Upper lobe of left lung (tissue), 6 donors: Measurements from ENCODE around the gene LACTB. TPM values are rescaled to one million over a fixed set of nuclear protein-coding genes. Genes with fewer than 3 reads are reported as not detected.
A peak's percentile ranks its signal among the peaks of the same experiment; 100 is the strongest.

Source experiments
- ATAC-seq, 2 donors: fragments of 200-7000 bp; cut with Tn5 transposase; one replicate each; pipeline ENCODE4 v1.9.1; 2022; ENCODE audit warnings: mild to moderate bottlenecking in 2 of 2, moderate library complexity in 2 of 2; ENCODE audit not compliant: low FRiP score in 2 of 2
- DNase-seq, 2 donors: peaks; one replicate each; pipeline ENCODE4 v3.0.0-alpha.2; 2019 to 2020
- H3K27ac ChIP-seq, 4 donors: fragments of 200-600 bp; sonication (generic); one replicate each; pipeline ENCODE4 v1.5.1; 2016 to 2019
- H3K27me3 ChIP-seq, 4 donors: fragments of 200-600 bp; sonication (generic); one replicate each; pipeline ENCODE4 v1.5.1; 2017 to 2019
- H3K36me3 ChIP-seq, 4 donors: fragments of 200-600 bp; sonication (generic); one replicate each; pipeline ENCODE4 v1.5.1; 2016 to 2019
- H3K4me1 ChIP-seq, 4 donors: fragments of 200-600 bp; sonication (generic); one replicate each; pipeline ENCODE4 v1.5.1; 2018 to 2019
- H3K4me3 ChIP-seq, 4 donors: fragments of 200-600 bp; sonication (generic); one replicate each; pipeline ENCODE4 v1.5.1; 2017 to 2019; ENCODE audit warnings: mild to moderate bottlenecking in 2 of 4, moderate library complexity in 1 of 4
- H3K9me3 ChIP-seq, 4 donors: fragments of 200-600 bp; sonication (generic); one replicate each; pipeline ENCODE4 v1.5.1; 2018 to 2019
- EP300 ChIP-seq, 4 donors: sonication (generic); formaldehyde crosslinking; IDR thresholded peaks; one replicate each; pipeline ENCODE4 v1.5.1; 2017; ENCODE audit warnings: antibody characterized with exemption in 4 of 4, control low read depth in 2 of 4
- POLR2A ChIP-seq, 4 donors: fragments of 450-650 bp; IDR thresholded peaks; one replicate each; pipeline ENCODE4 v1.5.1; 2016 to 2017; ENCODE audit warnings: antibody characterized with exemption in 4 of 4, mild to moderate bottlenecking in 2 of 4
- POLR2AphosphoS5 ChIP-seq, 2 donors: sonication (generic); formaldehyde crosslinking; IDR thresholded peaks; one replicate each; pipeline ENCODE4 v1.5.1; 2017; ENCODE audit warnings: antibody characterized with exemption in 2 of 2
- WGBS, 2 donors: methylation state at CpG; one replicate each; pipeline ENCODE4 v1.1.5; 2017 to 2018; 5-methylcytosine and 5-hydroxymethylcytosine counted together
- total RNA-seq, 6 donors: library from RNA; depleted of rRNA in 4 of 6; stranded (reverse); fragments of >200 nt in 4 of 6; gene quantifications; one replicate each; pipeline versions ENCODE4 v1.1.0 to v1.2.1, GENCODE V29; 2016 to 2021
- TF ChIP-seq, protein P1 (sequence below), 6 experiments: fragments of 450-650 bp in 4 of 6; fragments of 200-600 bp in 2 of 6; sonication (generic) in 2 of 6; IDR thresholded peaks; one replicate each; pipeline ENCODE4 v1.5.1; 2016 to 2019; ENCODE audit warnings: antibody characterized with exemption in 6 of 6
- donor health status: DM: no; HTN: no; CAD: no; lungs with moderate emphysema.
- donor health status: DM: no; HTN: yes; CAD: no; lungs with severe emphysema.

The LACTB gene
- total RNA-seq, 6 donors from 2014 or later, result 18.4 to 31.5 (median 23.1) TPM

DNA sequence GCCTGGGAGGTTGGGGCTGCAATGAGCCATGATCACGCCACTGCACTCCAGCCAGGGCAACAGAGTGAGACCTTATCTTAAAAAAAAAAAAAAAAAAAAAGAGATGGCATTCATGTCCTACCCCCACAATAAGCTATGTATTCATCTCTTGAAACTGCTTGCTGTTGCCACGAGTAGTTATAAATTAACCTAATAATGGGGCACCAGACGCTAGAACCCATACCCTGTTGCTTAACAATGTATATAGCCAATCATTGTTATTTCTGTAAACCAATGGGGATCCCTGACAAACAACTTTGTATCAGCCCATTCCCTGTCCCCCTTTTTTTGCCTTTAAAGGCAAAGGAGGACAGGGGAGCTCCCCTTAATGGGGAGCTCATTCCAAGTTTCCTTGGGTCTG lies 2.8 kb upstream of the LACTB start:
- TF ChIP-seq, protein P1, sequence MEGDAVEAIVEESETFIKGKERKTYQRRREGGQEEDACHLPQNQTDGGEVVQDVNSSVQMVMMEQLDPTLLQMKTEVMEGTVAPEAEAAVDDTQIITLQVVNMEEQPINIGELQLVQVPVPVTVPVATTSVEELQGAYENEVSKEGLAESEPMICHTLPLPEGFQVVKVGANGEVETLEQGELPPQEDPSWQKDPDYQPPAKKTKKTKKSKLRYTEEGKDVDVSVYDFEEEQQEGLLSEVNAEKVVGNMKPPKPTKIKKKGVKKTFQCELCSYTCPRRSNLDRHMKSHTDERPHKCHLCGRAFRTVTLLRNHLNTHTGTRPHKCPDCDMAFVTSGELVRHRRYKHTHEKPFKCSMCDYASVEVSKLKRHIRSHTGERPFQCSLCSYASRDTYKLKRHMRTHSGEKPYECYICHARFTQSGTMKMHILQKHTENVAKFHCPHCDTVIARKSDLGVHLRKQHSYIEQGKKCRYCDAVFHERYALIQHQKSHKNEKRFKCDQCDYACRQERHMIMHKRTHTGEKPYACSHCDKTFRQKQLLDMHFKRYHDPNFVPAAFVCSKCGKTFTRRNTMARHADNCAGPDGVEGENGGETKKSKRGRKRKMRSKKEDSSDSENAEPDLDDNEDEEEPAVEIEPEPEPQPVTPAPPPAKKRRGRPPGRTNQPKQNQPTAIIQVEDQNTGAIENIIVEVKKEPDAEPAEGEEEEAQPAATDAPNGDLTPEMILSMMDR (IDR thresholded peaks at IDR 0.05), result no peak
- TF ChIP-seq EP300 (IDR thresholded peaks at IDR 0.05), result no peak
- TF ChIP-seq POLR2AphosphoS5 (IDR thresholded peaks at IDR 0.05), result no peak
- TF ChIP-seq POLR2A (IDR thresholded peaks at IDR 0.05), result no peak
- ATAC-seq (no peak), DNase-seq (no peak)
- Histone ChIP-seq H3K27me3 (no peaks in the 10 kb centered on the region), H3K9me3 (peaks cover 0 to 13% (median 4%) of the 10 kb centered on the region in 4 donors), H3K4me3 (no peak overlapping the region), H3K36me3 (no peaks in the 10 kb centered on the region), H3K4me1 (peaks cover 6 to 14% (median 9%) of the 10 kb centered on the region in 4 donors), H3K27ac (no peak overlapping the region)
- WGBS, 2 donors, result 73 to 85% methylated on average over 3 of the region's 3 CpGs

GRCh38 chr15:63122002-63122875 lies 578 bp downstream of the LACTB start:
- H3K4me1 ChIP-seq, result peaks cover 6 to 14% (median 9%) of the 10 kb centered on the region in 4 donors
- 2 to 5% methylated on average over 8 to 19 of the region's 59 CpGs for WGBS, 2 donors
- no peaks in the 10 kb centered on the region for H3K27me3 ChIP-seq
- peak; percentile 63 to 84 for TF ChIP-seq POLR2AphosphoS5 (IDR thresholded peaks at IDR 0.05)
- TF ChIP-seq EP300 (IDR thresholded peaks at IDR 0.05), result no peak
- TF ChIP-seq, protein P1 (IDR thresholded peaks at IDR 0.05), result peak in 5 of 6 experiments; percentile 10 to 45 (median 33)
- peak in 3 of 4 donors; percentile 10 to 80 (median 53) for TF ChIP-seq POLR2A (IDR thresholded peaks at IDR 0.05)
- peak overlapping the region; percentile 84 to 99 (median 93) for H3K4me3 ChIP-seq
- ATAC-seq (peak; percentile 99 to 100), DNase-seq (peak; percentile 97 to 98)
- peaks cover 0 to 16% (median 4%) of the 10 kb centered on the region in 4 donors for H3K36me3 ChIP-seq
- H3K27ac ChIP-seq, result peak overlapping the region; percentile 94 to 99 (median 96)
- peaks cover 0 to 13% (median 4%) of the 10 kb centered on the region in 4 donors for H3K9me3 ChIP-seq

DNA sequence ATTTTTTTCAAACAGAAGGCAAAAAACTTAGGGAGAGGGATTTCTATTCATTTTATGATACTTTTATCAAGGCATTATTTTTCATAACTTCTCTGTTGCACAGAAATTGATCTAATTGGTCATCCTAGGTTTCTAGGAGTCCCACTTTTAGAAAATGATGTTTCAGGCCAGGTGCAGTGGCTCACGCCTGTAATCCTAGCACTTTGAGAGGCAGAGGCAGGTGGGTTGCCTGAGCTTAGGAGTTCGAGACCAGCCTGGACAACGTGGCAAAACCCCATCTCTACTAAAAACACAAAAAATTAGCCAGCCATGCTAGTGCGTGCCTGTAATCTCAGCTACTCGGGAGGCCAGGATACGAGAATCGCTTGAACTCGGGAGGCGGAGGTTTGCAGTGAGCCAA lies 2.8 kb downstream of the LACTB start:
- peaks cover 6 to 14% (median 9%) of the 10 kb centered on the region in 4 donors for H3K4me1 ChIP-seq
- TF ChIP-seq EP300 (IDR thresholded peaks at IDR 0.05), result no peak
- TF ChIP-seq POLR2A (IDR thresholded peaks at IDR 0.05), result no peak
- TF ChIP-seq, protein P1 (IDR thresholded peaks at IDR 0.05), result no peak
- TF ChIP-seq POLR2AphosphoS5 (IDR thresholded peaks at IDR 0.05), result no peak
- H3K36me3 ChIP-seq, result peaks cover 0 to 38% (median 5%) of the 10 kb centered on the region in 4 donors
- H3K9me3 ChIP-seq, result peaks cover 0 to 6% (median 2%) of the 10 kb centered on the region in 4 donors
- DNase-seq (no peak), ATAC-seq (no peak)
- H3K27ac ChIP-seq, result no peak overlapping the region
- H3K4me3 ChIP-seq, result no peak overlapping the region
- no peaks in the 10 kb centered on the region for H3K27me3 ChIP-seq
- WGBS, 2 donors, result 95 to 98% methylated on average over 9 of the region's 9 CpGs

- H3K4me1 ChIP-seq, result peaks cover 6 to 9% (median 8%) of the 10 kb centered on the region in 4 donors
- 88 to 93% methylated on average over 3 of the region's 3 CpGs for WGBS, 2 donors
- TF ChIP-seq, protein P1 (IDR thresholded peaks at IDR 0.05), result no peak
- TF ChIP-seq EP300 (IDR thresholded peaks at IDR 0.05) (no peak), POLR2AphosphoS5 (IDR thresholded peaks at IDR 0.05) (no peak), POLR2A (IDR thresholded peaks at IDR 0.05) (no peak)
- H3K4me3 ChIP-seq, result no peak overlapping the region
- no peak for DNase-seq
- H3K36me3 ChIP-seq, result peaks cover 0 to 57% (median 12%) of the 10 kb centered on the region in 4 donors
- H3K27me3 ChIP-seq, result no peaks in the 10 kb centered on the region
- ATAC-seq, result no peak
- no peaks in the 10 kb centered on the region for H3K9me3 ChIP-seq
- no peak overlapping the region for H3K27ac ChIP-seq
Observed at GRCh38 chr15:63126726-63127125, 5.1 kb downstream of the LACTB start.
